GM13976 (cell line): Measurements from ENCODE around the gene BTBD17.

Experiments used
- DNase-seq: peaks from one replicate; pipeline ENCODE4 v3.0.0; 2012; ENCODE audit warnings: low spot score
- in situ Hi-C: fragments of 300-500 bp; cut with MboI; formaldehyde crosslinking; loops from one replicate; pipeline ENCODE4 v1.12.0; 2022; ENCODE audit warnings: low sequenced_read_pairs, mixed read lengths, inconsistent platforms; ENCODE audit not compliant: unreplicated experiment
- TF ChIP-seq, protein P1 (sequence below): IDR thresholded peaks from 2 replicates; pipeline ENCODE4 v1.5.1; 2012; ENCODE audit warnings: borderline replicate concordance, mild to moderate bottlenecking; ENCODE audit not compliant: insufficient read depth; ENCODE audit errors: extremely low read depth, missing control alignments, control extremely low read depth

BTBD17 gene

DNA sequence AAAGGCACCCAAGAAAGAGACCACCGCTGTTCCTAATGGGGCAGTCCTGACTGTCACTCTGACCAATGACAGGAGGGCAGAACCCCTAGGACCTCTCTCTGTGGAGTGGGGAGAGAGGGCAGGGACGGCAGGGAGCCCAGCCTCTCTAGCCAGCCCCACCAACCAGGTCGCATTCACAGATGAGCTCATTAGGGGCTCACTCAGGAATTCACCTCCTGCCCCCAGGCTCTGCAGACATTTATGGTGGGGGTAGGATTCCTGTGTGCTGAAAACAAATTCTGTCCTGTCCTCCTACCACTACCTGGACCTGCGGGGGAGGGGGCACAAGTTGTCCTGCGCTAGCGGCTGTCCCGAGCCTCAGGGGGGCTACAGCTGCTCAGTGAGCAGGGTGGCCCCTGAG is 42.5 kb upstream of the BTBD17 start:
- TF ChIP-seq, protein P1, sequence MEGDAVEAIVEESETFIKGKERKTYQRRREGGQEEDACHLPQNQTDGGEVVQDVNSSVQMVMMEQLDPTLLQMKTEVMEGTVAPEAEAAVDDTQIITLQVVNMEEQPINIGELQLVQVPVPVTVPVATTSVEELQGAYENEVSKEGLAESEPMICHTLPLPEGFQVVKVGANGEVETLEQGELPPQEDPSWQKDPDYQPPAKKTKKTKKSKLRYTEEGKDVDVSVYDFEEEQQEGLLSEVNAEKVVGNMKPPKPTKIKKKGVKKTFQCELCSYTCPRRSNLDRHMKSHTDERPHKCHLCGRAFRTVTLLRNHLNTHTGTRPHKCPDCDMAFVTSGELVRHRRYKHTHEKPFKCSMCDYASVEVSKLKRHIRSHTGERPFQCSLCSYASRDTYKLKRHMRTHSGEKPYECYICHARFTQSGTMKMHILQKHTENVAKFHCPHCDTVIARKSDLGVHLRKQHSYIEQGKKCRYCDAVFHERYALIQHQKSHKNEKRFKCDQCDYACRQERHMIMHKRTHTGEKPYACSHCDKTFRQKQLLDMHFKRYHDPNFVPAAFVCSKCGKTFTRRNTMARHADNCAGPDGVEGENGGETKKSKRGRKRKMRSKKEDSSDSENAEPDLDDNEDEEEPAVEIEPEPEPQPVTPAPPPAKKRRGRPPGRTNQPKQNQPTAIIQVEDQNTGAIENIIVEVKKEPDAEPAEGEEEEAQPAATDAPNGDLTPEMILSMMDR, result no peak
- DNase-seq, result no peak
- in situ Hi-C loops, result no loop called here

DNA sequence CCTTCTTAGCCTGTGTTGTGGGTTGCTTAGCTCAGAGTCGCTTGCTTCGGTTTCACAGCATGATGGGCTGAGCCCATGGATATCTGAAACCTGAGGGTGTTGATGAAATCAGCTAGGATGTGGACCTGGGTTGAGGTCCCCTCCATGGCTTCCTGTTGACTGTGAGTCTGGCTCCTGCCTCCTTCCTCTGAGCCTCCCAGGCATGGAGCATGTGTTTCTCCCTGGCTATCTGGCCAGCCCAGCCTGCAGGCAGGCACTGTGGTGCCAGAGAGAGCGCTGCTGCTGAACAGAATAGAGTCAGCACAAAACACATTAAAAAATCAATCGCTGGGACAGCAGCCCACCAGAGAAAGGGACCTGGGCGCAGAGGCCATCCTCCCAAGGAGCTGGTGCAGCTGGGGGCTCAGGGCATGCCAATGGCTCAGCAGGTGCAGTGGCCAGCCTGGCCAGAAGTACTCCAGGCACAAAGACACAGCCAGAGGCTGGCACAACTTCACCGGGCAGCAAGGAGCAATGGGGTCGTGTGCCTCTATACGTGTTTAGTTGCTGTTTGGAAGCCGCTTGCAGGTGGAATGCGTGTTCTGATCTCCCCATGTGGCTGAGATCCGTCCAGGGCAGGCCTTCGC is 42.0 kb upstream of the BTBD17 start:
- TF ChIP-seq, protein P1, result no peak
- no peak for DNase-seq
- in situ Hi-C loops, result no loop called here

DNA sequence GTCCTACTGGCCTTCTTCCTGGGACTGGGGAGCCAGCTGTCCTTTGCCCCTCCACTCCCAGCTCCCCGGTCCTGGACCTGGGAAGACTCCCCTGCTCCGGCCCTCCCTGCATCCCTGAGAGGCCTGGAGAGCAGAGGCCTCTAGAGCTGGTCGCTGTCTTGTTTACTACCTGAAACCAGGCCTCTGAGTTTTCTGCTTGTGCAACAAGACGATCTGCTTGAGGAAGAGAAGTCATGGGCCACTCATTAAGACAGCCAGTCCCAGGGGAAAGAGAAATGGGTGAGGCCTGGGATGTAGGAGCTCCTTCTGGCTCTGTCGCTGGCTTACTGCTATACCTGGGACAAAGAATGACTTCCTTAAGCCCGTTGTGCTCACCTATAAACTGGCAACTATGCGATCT is 40.4 kb upstream of the BTBD17 start:
- TF ChIP-seq, protein P1, result no peak
- in situ Hi-C loops, result no loop called here
- no peak for DNase-seq

DNA sequence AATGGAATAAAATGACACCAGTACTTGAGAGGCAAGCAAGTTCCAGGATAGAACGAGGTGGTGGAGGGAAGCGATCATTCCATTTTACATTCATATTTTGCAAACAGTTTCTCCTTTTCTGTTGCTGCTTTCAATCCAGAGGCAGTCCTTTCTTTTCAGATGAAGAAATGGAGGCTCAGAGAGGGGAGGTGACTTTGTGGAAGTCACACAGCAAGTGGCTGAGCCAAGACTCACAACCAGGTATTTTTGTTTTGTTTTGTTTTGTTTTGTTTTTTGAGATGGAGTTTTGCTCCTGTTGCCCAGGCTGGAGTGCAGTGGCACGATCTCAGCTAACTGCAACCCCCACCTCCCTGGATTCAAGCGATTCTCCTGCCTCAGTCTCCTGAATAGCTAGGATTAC is 34.9 kb upstream of the BTBD17 start:
- no peak for DNase-seq
- in situ Hi-C loops, result no loop called here
- TF ChIP-seq, protein P1, result no peak

DNA sequence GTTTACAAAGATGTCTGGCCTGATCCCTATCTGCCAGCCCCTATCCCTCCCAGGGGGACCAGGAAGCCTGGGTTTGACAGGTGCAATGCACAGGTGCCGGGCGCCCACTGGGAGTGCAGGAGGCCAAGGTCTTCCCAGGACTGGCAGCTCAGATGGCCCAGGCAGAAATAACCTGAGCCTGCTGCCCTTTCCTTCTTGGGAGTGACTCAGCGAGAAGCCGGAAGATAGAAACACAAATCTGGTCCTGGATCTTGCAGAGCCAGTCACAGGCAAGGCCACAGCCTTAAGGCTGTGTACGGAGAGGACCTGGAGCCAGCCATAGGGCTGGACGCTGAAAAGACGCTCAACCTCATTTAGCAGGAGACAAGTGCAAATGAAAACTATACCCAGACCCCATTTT is 33.3 kb upstream of the BTBD17 start:
- TF ChIP-seq, protein P1, result no peak
- no peak for DNase-seq
- in situ Hi-C loops, result no loop called here

DNA sequence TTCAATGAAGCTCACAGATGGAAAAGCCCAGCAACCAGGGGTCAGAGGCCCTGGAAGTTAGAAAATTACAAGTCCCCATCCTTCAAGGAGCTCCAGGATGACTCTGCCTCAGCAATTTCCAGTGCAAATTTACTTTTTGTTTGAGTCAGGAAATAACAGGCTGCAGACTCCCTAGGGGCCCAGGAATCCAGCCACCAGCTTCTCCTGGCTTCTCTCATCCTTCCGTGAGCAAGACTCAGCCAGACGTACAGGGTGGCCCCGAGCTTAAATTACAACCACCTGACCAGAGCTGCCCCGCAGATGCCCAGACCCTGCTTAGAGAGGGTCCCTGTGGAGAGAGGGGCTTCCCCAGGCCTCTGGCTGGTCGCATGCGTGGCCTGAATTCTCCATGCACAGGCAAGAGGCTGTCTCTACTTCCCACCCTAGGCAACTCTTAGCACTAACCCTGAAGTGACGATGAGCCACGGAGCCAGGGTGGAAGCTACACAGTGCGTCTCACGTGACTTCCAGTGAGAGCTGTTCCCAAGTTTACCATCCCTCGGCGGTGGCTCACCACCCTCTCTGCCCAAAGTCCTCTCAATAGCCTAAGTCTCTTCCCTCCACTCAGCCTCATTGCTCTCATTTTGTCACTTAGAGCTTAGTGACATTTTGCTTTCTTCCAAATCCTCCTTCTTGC is 32.7 kb upstream of the BTBD17 start:
- TF ChIP-seq, protein P1, result no peak
- in situ Hi-C loops, result no loop called here
- DNase-seq, result no peak

DNA sequence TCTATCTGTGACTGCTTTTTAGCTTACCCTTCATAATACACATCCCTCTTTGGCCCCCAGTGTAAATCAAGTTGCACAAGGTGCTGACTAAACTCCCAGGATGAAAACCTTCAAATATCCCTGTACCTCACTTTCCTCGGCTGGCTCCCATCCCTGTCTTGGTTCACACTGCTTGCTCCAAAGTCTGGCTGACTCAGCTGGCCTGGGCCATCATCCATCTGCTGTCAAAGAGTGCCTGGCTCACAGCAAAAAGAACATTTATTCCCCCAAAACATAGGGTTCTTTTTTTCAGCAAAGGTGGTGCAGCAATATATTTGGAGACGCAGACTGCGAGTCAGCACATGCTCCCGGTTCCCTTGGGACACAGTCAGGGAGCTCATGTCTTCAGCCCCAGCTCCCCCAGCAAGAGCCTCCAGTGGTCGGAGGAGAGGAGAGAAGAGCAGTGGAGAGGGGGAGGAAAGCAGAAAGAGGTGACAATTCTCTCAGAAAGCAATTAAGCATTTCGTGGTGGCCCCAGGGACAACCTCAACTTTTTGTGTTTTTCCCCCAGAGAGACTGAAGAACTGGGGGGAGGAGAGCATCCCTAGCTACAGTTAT is 31.8 kb upstream of the BTBD17 start:
- in situ Hi-C loops, result no loop called here
- TF ChIP-seq, protein P1, result no peak
- no peak for DNase-seq
